NT2/D1 (cell line): ENCODE results near the gene NBPF26.
"Not testable (repeated sequence)": the region's sequence is repeated elsewhere in the genome, so short reads cannot be mapped to it uniquely, and the experiment has no call there.

Experiments used
- DNase-seq: peaks from one replicate; pipeline ENCODE4 v3.0.0-alpha.2; 2011; ENCODE audit warnings: low read depth, low spot score
- H3K27me3 ChIP-seq: 2 replicates; pipeline ENCODE4 v1.6.0; 2011; ENCODE audit warnings: mild to moderate bottlenecking; ENCODE audit not compliant: insufficient read length, insufficient read depth
- H3K36me3 ChIP-seq: 2 replicates; pipeline ENCODE4 v1.6.1; 2011; ENCODE audit warnings: mild to moderate bottlenecking, low read length, mixed read lengths; ENCODE audit not compliant: insufficient read depth, insufficient read length
- H3K4me1 ChIP-seq: 2 replicates; pipeline ENCODE4 v1.5.1; 2011; ENCODE audit not compliant: insufficient read depth, insufficient read length
- H3K4me3 ChIP-seq: 2 replicates; pipeline ENCODE4 v1.5.1; 2011; ENCODE audit warnings: low read depth; ENCODE audit not compliant: insufficient read length
- H3K9ac ChIP-seq: 2 replicates; pipeline ENCODE4 v1.6.0; 2011; ENCODE audit warnings: low read depth; ENCODE audit not compliant: insufficient read length
- H3K9me3 ChIP-seq: 2 replicates; pipeline ENCODE4 v1.5.1; 2011; ENCODE audit warnings: mild to moderate bottlenecking, low read length; ENCODE audit not compliant: insufficient read depth

NBPF26 gene

GRCh38 chr1:120811822-120812221 is 88.1 kb downstream of the NBPF26 start:
- not testable (repeated sequence) for H3K9ac ChIP-seq, H3K4me1 ChIP-seq, H3K27me3 ChIP-seq, H3K36me3 ChIP-seq, H3K9me3 ChIP-seq, H3K4me3 ChIP-seq, DNase-seq

DNA sequence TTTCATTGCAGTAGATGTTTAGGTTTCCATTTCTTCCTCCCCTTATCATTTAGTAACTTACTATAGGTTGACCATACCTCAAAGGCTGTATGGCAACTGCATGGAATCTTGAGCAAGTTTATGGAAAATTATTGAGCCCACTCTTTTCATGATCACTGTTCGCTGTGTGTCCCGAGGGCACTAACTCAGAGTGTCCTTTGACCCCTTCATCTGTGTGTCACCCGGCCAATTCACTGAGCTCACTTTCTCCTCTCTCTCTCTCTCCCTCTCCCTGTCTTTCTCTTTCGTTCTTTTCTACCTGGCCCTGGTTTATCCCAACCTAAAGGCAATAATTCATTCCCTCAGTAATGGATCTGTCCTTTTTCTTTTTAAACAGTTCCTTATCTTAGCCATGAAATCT is 101.3 kb downstream of the NBPF26 start:
- not testable (repeated sequence) for H3K9me3 ChIP-seq, H3K4me1 ChIP-seq, DNase-seq, H3K27me3 ChIP-seq, H3K4me3 ChIP-seq, H3K36me3 ChIP-seq, H3K9ac ChIP-seq

DNA sequence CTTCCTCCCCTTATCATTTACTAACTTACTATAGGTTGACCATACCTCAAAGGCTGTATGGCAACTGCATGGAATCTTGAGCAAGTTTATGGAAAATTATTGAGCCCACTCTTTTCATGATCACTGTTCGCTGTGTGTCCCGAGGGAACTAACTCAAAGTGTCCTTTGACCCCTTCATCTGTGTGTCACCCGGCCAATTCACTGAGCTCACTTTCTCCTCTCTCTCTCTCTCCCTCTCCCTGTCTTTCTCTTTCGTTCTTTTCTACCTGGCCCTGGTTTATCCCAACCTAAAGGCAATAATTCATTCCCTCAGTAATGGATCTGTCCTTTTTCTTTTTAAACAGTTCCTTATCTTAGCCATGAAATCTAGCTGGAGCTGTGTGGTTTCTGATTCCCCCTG is 102.9 kb downstream of the NBPF26 start:
- not testable (repeated sequence) for H3K36me3 ChIP-seq, DNase-seq, H3K4me1 ChIP-seq, H3K4me3 ChIP-seq, H3K9ac ChIP-seq, H3K9me3 ChIP-seq, H3K27me3 ChIP-seq

DNA sequence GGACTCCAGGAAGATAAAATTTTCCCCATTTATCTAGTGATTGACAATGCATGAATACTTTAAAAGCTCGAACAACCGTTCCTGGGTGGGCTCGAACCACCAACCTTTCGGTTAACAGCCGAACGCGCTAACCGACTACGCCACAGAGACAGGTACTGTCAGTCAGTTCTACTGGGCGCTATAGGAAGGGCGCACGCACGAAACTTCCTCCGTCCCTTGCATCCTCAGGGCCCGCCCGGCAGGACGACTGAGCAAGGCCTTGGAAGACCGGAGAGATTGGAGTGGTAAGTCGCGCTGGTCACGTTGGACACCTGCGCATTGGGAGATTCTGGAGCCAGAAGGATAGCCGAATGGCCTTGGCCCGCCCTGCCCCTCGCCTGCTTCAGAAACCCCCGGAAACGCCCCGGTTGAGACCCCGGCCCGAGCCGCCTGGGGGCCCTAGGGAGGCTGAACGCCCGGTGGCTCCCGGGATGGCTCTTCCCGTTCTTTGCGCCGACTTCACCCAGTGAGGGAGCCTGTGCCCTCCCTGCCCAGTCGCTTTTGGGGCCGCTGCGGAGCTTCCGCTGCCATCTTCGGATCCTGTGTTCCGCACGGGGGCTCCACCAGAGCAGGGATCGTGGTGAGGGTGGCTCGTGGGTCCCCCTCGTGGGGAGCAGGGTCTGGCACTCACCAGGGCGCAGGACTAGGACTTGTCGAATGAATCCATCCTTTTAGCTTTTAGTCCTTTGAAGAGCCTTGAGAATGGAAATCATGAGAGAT is 120.6 kb downstream of the NBPF26 start:
- not testable (repeated sequence) for H3K9ac ChIP-seq, H3K36me3 ChIP-seq, H3K9me3 ChIP-seq, H3K4me1 ChIP-seq, DNase-seq, H3K27me3 ChIP-seq
- H3K4me3 ChIP-seq: peak overlapping the region; percentile 11

DNA sequence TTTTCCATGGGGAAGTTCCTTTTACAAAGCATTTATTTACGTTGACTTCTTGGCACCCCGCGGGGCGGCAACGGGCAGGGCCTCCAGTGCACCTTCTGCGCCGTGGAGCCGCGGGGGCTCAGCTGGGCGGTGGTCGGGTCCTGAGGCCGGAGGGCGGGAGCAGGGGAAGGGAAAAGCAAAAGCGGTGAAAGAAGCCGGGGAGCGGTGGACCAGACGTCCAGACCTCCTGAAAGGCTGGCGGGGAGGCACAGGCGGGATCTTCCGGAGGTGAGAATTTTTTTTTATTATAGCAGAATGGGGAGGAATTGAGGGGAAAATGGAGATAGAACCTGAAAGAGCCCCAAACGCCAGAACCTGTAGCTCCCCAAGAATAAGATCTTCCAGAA is 121.2 kb downstream of the NBPF26 start:
- not testable (repeated sequence) for H3K9ac ChIP-seq, H3K36me3 ChIP-seq, H3K4me1 ChIP-seq, H3K27me3 ChIP-seq, H3K9me3 ChIP-seq, DNase-seq, H3K4me3 ChIP-seq

GRCh38 chr1:120849400-120850286 is 125.9 kb downstream of the NBPF26 start:
- not testable (repeated sequence) for H3K9ac ChIP-seq, H3K4me3 ChIP-seq, H3K36me3 ChIP-seq, DNase-seq, H3K4me1 ChIP-seq, H3K27me3 ChIP-seq, H3K9me3 ChIP-seq

DNA sequence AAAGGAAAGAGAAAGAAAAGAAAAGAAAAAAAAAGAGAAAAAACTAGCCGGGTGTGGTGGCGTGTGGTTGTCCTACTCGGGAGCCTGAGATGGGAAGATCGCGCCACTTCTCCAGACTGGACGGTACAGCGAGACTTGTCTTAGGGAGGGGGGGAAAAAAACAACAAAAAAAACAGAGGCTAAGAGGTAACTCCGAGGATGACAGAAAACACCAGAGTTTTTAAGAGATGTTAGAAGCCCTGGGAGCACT is 126.5 kb downstream of the NBPF26 start:
- H3K27me3 ChIP-seq, H3K4me1 ChIP-seq, H3K4me3 ChIP-seq, DNase-seq, H3K9ac ChIP-seq, H3K9me3 ChIP-seq, H3K36me3 ChIP-seq: not testable (repeated sequence)

DNA sequence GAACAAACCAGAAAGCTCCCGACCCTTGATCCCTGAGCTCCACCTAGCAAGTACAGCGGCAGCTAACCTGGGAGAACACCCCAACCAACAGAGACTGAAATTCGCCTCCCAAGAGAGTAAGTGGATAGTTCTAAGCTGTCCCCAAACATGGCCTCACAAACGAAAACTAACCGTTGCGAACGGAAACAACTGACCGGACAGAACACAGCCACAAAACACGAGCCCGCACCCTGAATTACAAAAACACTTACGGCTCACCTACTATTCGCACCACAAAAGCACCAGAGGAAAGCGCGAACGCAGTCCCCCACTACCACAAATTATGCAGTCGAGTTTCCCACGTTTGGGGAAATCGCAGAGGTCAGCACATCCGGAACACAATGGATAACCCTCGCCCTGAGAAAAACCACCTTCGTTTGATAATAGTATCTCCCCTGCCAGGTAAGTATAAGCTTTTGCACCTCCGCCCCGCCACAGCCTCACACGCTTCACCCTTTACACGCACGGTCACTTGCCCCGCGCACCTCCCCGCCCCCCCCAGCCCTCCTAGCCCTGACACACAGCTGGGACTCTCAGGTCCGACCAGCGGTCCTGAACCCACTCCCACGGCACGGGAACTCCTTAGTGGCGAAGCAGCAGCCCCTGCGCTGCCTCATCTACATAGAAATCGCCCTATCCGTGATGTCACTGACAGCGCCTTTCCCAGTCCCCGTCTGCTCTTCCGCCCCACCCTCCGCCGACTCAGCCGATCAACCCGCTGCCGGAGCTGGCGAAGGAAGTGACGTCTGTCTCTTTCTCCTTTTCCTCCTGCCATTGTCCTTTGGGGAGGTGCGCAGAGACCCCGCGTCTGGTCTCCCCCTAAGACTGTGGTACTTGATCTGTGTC is 127.0 kb downstream of the NBPF26 start:
- H3K4me1 ChIP-seq, H3K27me3 ChIP-seq, DNase-seq, H3K4me3 ChIP-seq, H3K36me3 ChIP-seq, H3K9me3 ChIP-seq, H3K9ac ChIP-seq: not testable (repeated sequence)

DNA sequence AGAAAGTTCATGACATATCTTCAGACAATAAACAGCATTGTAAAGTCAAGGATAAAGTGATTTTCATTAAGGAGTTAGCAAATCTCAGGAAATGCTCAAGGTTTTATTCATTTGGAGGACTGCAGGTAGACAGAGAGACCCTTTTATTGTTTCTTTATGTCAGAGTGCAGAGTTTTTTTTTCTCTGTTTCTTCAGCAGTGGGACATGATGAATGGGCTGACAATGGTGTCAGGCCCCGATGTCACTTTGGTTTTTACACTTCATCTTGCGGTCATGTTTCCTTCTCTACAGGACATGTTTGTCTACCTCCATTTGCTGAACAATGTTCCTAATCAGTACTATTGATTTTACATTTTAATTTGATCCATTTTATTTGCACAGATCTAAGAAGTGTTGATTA is 134.4 kb downstream of the NBPF26 start:
- not testable (repeated sequence) for H3K36me3 ChIP-seq, H3K27me3 ChIP-seq, H3K4me1 ChIP-seq, H3K9me3 ChIP-seq, DNase-seq, H3K9ac ChIP-seq, H3K4me3 ChIP-seq

GRCh38 chr1:120859615-120860234 is 136.0 kb downstream of the NBPF26 start:
- H3K36me3 ChIP-seq, H3K27me3 ChIP-seq, H3K9ac ChIP-seq, H3K9me3 ChIP-seq, H3K4me1 ChIP-seq, H3K4me3 ChIP-seq, DNase-seq: not testable (repeated sequence)

- H3K4me3 ChIP-seq, H3K36me3 ChIP-seq, H3K27me3 ChIP-seq, H3K9me3 ChIP-seq, H3K9ac ChIP-seq, DNase-seq, H3K4me1 ChIP-seq: not testable (repeated sequence)
Measured at GRCh38 chr1:120878206-120878605, 154.5 kb downstream of the NBPF26 start.
